CD4-positive, CD25-positive, alpha-beta regulatory T cell (primary cell): ENCODE data around the gene FOXL2NB. TPM values are rescaled to one million over a fixed set of nuclear protein-coding genes. Genes with fewer than 3 reads are reported as not detected.
"Not testable (repeated sequence)": the region's sequence is repeated elsewhere in the genome, so short reads cannot be mapped to it uniquely, and the experiment has no call there.

Experiments used
- ATAC-seq, 2 donors: fragments of 150-1000 bp; cut with Tn5 transposase; one replicate each; pipeline ENCODE4 v1.10.0; 2021; ENCODE audit warnings: low read depth in 2 of 2, moderate number of reproducible peaks in 2 of 2, moderate library complexity in 1 of 2
- DNase-seq, 3 donors: peaks; one replicate each; pipeline versions ENCODE4 v3.0.0 to v3.0.0-alpha.2; 2012 to 2022; ENCODE audit warnings: mixed read lengths in 1 of 3
- H3K27ac ChIP-seq: one replicate; pipeline ENCODE4 v1.7.0; 2013; ENCODE audit warnings: mild to moderate bottlenecking, low read length; ENCODE audit not compliant: insufficient read depth, poor library complexity, severe bottlenecking
- H3K27me3 ChIP-seq: one replicate; pipeline ENCODE4 v1.7.0; 2013; ENCODE audit warnings: low read length; ENCODE audit not compliant: control insufficient read depth, insufficient read depth
- H3K36me3 ChIP-seq: one replicate; pipeline ENCODE4 v1.7.0; 2013; ENCODE audit warnings: mild to moderate bottlenecking, low read length, moderate library complexity; ENCODE audit not compliant: control insufficient read depth, insufficient read depth
- H3K4me1 ChIP-seq: 2 replicates; pipeline ENCODE4 v1.7.0; 2013; ENCODE audit warnings: mild to moderate bottlenecking, low read length; ENCODE audit not compliant: insufficient read depth, control insufficient read depth, poor library complexity, severe bottlenecking
- H3K4me3 ChIP-seq: one replicate; pipeline ENCODE4 v1.7.0; 2013; ENCODE audit warnings: low read depth, mild to moderate bottlenecking, low read length, moderate library complexity
- H3K9me3 ChIP-seq, 2 experiments: 1 replicate in 1 of 2; 2 replicates in 1 of 2; pipeline ENCODE4 v1.7.0; 2013; ENCODE audit warnings: low read length in 2 of 2, mild to moderate bottlenecking in 1 of 2, moderate library complexity in 1 of 2; ENCODE audit not compliant: control insufficient read depth in 2 of 2
- H3K27ac Mint-ChIP-seq, 3 donors: one replicate each; pipeline ENCODE4 v1.8.0; 2020 to 2022; ENCODE audit warnings: mild to moderate bottlenecking in 3 of 3, mixed read lengths in 3 of 3, moderate library complexity in 2 of 3
- H3K27me3 Mint-ChIP-seq: one replicate; pipeline ENCODE4 v1.8.0; 2022; ENCODE audit warnings: mild to moderate bottlenecking, mixed read lengths
- H3K36me3 Mint-ChIP-seq: one replicate; pipeline ENCODE4 v1.8.0; 2020; ENCODE audit warnings: mixed read lengths
- H3K4me1 Mint-ChIP-seq, 4 donors: one replicate each; pipeline ENCODE4 v1.8.0; 2020 to 2022; ENCODE audit warnings: mixed read lengths in 4 of 4, mild to moderate bottlenecking in 1 of 4
- H3K4me3 Mint-ChIP-seq, 4 donors: one replicate each; pipeline ENCODE4 v1.8.0; 2020 to 2022; ENCODE audit warnings: mild to moderate bottlenecking in 4 of 4, mixed read lengths in 4 of 4, moderate library complexity in 3 of 4
- H3K9me3 Mint-ChIP-seq, 7 donors: one replicate each; pipeline ENCODE4 v1.8.0; 2020 to 2022; ENCODE audit warnings: mixed read lengths in 7 of 7, mild to moderate bottlenecking in 3 of 7, moderate library complexity in 2 of 7
- polyA plus RNA-seq, 4 donors: library from polyadenylated mRNA; unstranded; fragments of 300-500 nt; fragmentation: Illumina TruSeq; gene quantifications; one replicate each; pipeline ENCODE4 v1.2.3, GENCODE V29; 2021
- total RNA-seq: library from RNA; stranded (reverse); gene quantifications from one replicate; pipeline ENCODE4 v1.2.3, GENCODE V29; 2022

The FOXL2NB gene
- total and polyA plus RNA-seq, 5 donors from 2014 or later: not detected

DNA sequence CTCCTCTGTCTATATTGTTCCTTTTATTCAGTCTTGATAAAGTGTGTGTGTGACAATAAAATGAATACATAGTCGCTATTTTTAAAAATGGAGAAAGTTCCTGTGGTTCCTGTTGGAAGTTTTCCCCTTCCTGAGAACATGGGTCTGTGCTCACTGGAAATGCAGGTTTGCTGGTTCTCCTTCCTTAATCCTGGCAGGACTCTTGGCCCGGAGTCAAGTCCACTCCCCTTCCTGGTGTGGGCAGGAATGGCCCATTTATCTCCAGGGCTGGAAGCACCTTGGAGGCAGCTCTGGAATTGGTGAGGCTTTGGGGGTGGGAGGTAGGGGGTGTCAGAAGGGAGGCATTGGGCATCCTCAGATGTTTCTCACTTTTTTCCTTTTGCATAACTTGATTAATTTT, 30.2 kb upstream of the FOXL2NB start:
- ATAC-seq (no peak), DNase-seq (no peak)
- Histone ChIP-seq H3K27ac (no peak overlapping the region), H3K36me3 (no peaks in the 10 kb centered on the region), H3K9me3 (no peaks in the 10 kb centered on the region), H3K27me3 (no peaks in the 10 kb centered on the region), H3K4me1 (peaks cover 14% of the 10 kb centered on the region), H3K4me3 (no peak overlapping the region)
- H3K27ac Mint-ChIP-seq: peak overlapping the region in 1 of 3 donors; percentile 20
- H3K4me1 Mint-ChIP-seq: peaks cover 0 to 9% (median 1%) of the 10 kb centered on the region in 4 donors
- peaks cover 2% of the 10 kb centered on the region for H3K36me3 Mint-ChIP-seq
- H3K27me3 Mint-ChIP-seq: peaks cover 15% of the 10 kb centered on the region
- peak overlapping the region in 3 of 4 donors; percentile 15 to 48 (median 32) for H3K4me3 Mint-ChIP-seq
- H3K9me3 Mint-ChIP-seq: peaks cover 0 to 2% (median 0%) of the 10 kb centered on the region in 7 donors

DNA sequence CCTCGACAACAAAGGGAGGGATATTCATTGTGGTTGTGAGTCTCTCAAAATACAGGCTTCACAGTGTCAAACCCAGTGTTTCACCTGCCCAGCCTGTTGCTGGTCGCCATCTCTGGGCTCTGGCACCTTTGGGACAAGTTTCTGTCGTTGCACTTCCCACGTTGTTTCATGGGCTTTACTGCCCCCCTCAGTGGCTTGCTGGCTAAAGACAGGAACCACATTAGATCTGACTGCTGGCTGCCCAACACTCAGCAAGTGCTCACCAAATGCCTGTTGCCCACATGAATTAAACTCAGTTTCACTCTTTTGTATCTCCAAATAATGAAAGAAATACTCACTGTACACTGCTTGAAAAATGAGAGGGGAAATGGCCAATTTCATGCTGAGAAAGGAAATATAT, 27.7 kb upstream of the FOXL2NB start:
- Mint-ChIP-seq H3K9me3 (peaks cover 0 to 2% (median 0%) of the 10 kb centered on the region in 7 donors), H3K4me3 (peak overlapping the region in 1 of 4 donors; percentile 44), H3K27me3 (peaks cover 18% of the 10 kb centered on the region), H3K27ac (peak overlapping the region in 1 of 3 donors; percentile 7), H3K36me3 (peaks cover 2% of the 10 kb centered on the region), H3K4me1 (peaks cover 0 to 9% (median 4%) of the 10 kb centered on the region in 4 donors)
- DNase-seq: no peak
- no peaks in the 10 kb centered on the region for H3K36me3 ChIP-seq
- H3K9me3 ChIP-seq: no peaks in the 10 kb centered on the region
- H3K27ac ChIP-seq: no peak overlapping the region
- ATAC-seq: no peak
- peaks cover 17% of the 10 kb centered on the region for H3K4me1 ChIP-seq
- H3K4me3 ChIP-seq: no peak overlapping the region
- H3K27me3 ChIP-seq: no peaks in the 10 kb centered on the region

DNA sequence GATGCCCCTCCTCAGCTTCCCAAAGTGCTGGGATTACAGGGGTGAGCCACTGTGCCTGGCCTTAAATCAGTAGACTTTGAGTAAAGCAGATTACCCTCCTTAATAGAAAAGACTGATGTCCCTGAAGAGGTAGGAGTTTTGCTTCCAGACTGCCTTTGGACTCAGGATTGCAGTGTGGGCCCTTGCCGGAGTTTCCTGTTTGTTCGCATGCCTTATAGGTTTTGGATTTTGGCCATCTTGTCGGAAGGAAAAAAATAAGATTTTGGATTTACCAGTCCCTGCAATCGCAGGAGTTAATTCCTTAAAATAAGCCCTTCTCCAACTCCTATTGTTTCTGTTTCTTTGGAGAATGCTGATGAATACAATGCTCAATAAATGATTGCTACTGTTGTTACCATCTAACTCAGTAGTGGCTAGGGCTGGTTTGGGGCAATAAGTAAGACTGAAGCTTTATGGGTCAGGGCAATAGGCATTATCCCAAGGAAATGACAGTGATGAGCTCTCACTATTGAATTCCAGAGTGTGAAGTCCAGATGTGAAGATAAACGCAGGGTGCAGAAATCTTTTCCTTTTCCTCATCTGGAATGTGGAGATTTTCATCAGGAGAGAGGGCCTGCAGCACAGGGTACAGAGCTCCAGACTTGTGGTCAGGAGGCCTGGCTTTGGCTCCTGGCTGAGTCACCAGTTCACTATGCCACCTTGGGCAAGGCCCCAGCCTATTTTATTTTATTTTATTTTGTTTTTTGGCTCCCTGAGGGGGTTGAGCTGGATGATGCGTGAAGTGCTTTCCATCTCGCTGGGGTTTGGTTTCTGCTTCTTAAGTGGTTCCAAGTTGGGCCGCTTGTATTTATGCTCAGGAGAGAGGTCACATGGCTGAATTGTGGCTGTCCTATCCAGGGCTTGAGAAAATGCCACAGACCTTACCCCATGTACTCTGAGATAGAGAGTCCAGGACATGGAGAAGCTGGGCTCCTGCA, 25.4 kb upstream of the FOXL2NB start:
- H3K4me3 ChIP-seq: no peak overlapping the region
- peaks cover 0 to 5% (median under 1%) of the 10 kb centered on the region in 4 donors for H3K4me1 Mint-ChIP-seq
- H3K27ac Mint-ChIP-seq: no peak overlapping the region
- peaks cover 2% of the 10 kb centered on the region for H3K36me3 Mint-ChIP-seq
- no peak for ATAC-seq
- no peaks in the 10 kb centered on the region for H3K36me3 ChIP-seq
- peaks cover 3% of the 10 kb centered on the region for H3K4me1 ChIP-seq
- no peak overlapping the region for H3K27ac ChIP-seq
- H3K27me3 ChIP-seq: no peaks in the 10 kb centered on the region
- no peak for DNase-seq
- peaks cover 0 to 2% (median 0%) of the 10 kb centered on the region in 7 donors for H3K9me3 Mint-ChIP-seq
- no peak overlapping the region for H3K4me3 Mint-ChIP-seq
- no peaks in the 10 kb centered on the region for H3K9me3 ChIP-seq
- peaks cover 20% of the 10 kb centered on the region for H3K27me3 Mint-ChIP-seq

DNA sequence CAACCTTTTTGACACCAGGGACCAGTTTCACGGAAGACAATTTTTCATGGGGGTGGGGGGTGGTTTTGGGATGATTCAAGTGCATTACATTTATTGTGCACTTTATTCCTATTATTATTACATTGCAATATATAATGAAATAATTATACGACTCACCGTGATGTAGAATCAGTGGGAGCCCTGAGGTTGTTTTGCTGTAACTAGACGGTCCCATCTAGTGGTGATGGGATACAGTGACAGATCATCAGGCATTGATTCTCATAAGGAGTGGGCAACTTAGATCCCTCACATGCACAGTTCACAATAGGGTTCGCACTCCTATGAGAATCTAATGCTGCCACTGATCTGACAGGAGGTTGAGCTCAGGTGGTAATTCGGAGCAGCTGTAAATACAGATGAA, 24.6 kb upstream of the FOXL2NB start:
- not testable (repeated sequence) for H3K4me3 Mint-ChIP-seq, H3K4me3 ChIP-seq, H3K4me1 Mint-ChIP-seq, ATAC-seq, H3K36me3 ChIP-seq, H3K27ac Mint-ChIP-seq, H3K9me3 Mint-ChIP-seq, H3K36me3 Mint-ChIP-seq, H3K27ac ChIP-seq, H3K4me1 ChIP-seq, H3K27me3 ChIP-seq, DNase-seq, H3K9me3 ChIP-seq
- peaks cover 20% of the 10 kb centered on the region for H3K27me3 Mint-ChIP-seq

DNA sequence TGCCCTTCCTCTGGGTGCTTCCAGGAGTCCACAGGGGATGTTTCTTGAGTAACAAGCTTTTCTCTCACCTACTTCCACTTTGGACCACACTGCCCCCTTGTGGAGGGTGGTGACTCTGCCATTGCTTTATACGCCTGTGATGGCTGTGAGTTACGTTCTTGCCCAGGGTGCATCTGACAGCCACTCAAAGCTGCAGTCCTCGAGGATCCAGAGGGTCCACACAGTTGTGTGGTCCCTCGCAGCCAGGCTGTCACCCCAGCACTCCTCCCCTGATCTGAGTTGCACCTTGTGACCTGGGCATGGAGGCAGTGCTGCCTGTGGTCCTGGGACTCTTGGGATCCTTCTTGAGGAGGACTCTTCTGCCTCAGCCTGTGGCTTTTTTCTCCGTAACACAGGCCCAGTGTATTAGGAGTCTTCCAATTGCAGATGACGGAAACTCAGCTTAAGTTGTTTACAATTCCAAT, 23.5 kb upstream of the FOXL2NB start:
- peaks cover 2% of the 10 kb centered on the region for H3K36me3 Mint-ChIP-seq
- peak; percentile 83 to 86 for ATAC-seq
- no peaks in the 10 kb centered on the region for H3K36me3 ChIP-seq
- DNase-seq: peak; percentile 71 to 87 (median 75)
- H3K27ac ChIP-seq: no peak overlapping the region
- H3K4me3 ChIP-seq: no peak overlapping the region
- H3K9me3 ChIP-seq: no peaks in the 10 kb centered on the region
- peaks cover 0 to 5% (median 0%) of the 10 kb centered on the region in 4 donors for H3K4me1 Mint-ChIP-seq
- peak overlapping the region in 1 of 3 donors; percentile 63 for H3K27ac Mint-ChIP-seq
- H3K27me3 ChIP-seq: no peaks in the 10 kb centered on the region
- peaks cover 14% of the 10 kb centered on the region for H3K27me3 Mint-ChIP-seq
- H3K9me3 Mint-ChIP-seq: peaks cover 0 to 2% (median 0%) of the 10 kb centered on the region in 7 donors
- no peak overlapping the region for H3K4me3 Mint-ChIP-seq
- peaks cover 3% of the 10 kb centered on the region for H3K4me1 ChIP-seq

DNA sequence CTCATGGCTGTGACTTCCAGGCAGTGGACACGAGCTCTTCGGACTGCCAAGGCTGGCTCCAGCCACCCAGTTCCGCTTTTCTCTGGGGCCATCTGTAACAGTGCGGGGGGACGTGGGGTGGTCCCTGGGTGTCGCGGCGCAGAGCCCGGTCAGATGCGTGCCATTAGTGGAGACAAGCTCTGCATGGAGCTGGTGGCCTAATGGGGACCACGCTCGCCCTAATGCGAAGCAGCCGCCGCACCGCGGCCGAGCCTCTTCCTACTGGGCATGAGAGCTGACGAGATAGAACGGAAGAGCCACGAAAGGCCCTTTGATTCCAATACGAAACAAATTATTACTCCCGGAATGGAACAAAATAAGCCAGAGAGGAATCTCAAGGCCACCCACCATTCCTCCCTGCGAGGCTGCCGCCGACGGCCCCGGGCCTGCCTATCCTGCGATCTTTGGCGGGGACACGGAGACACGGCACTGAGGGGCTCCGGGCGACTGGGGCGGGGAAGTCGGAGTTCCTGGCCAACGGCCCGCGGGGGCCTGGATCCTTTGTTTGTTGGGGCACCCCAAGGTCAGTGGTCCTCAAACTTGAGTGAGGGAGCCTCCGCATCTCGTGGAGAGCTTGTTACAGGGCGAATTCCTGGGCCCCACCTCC, 18.2 kb upstream of the FOXL2NB start:
- no peaks in the 10 kb centered on the region for H3K9me3 ChIP-seq
- no peaks in the 10 kb centered on the region for H3K36me3 ChIP-seq
- ATAC-seq (no peak), DNase-seq (no peak)
- no peaks in the 10 kb centered on the region for H3K36me3 Mint-ChIP-seq
- H3K27ac Mint-ChIP-seq: no peak overlapping the region
- H3K4me1 ChIP-seq: no peaks in the 10 kb centered on the region
- peaks cover 2% of the 10 kb centered on the region for H3K27me3 ChIP-seq
- H3K4me1 Mint-ChIP-seq: no peaks in the 10 kb centered on the region
- no peak overlapping the region for H3K4me3 Mint-ChIP-seq
- H3K9me3 Mint-ChIP-seq: no peaks in the 10 kb centered on the region
- H3K27ac ChIP-seq: no peak overlapping the region
- H3K27me3 Mint-ChIP-seq: peaks cover 33% of the 10 kb centered on the region
- no peak overlapping the region for H3K4me3 ChIP-seq

DNA sequence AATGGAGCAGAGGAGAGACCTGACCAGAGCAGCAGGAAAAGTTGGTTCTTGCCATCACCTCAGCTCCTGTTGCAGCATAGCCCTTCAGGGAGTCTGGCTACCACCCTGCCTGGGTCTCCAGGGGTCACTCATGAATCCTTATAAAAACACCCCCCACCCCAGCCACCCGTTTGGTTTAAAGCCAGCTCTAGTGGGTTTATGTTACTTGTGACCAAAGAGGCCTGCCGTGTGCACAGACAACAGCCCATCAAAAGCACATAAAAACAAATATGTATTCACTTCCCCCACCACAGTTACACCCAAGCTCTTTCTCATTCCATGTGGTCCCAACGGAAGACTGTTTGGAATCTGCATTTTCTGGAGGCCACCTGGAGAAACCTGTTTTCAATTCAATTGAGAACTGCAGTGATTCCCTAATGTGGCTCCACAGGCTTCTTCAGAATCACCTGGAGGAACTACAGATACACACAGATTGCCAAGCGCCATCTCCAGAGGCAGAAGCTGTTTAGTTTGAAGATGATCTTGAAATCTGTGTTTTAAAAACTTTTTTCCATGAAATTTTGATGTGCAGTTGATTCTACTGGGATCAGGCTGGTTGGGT, 13.8 kb upstream of the FOXL2NB start:
- peaks cover 21% of the 10 kb centered on the region for H3K27me3 ChIP-seq
- H3K4me3 ChIP-seq: no peak overlapping the region
- Mint-ChIP-seq H3K4me1 (peaks cover 5 to 24% (median 12%) of the 10 kb centered on the region in 4 donors), H3K9me3 (peaks cover 0 to 1% (median 0%) of the 10 kb centered on the region in 7 donors), H3K4me3 (no peak overlapping the region), H3K36me3 (no peaks in the 10 kb centered on the region), H3K27me3 (peaks cover 71% of the 10 kb centered on the region), H3K27ac (no peak overlapping the region)
- H3K4me1 ChIP-seq: peaks cover 26% of the 10 kb centered on the region
- H3K27ac ChIP-seq: no peak overlapping the region
- DNase-seq: no peak
- no peaks in the 10 kb centered on the region for H3K9me3 ChIP-seq
- H3K36me3 ChIP-seq: no peaks in the 10 kb centered on the region
- ATAC-seq: no peak
